Liver (tissue), 3 donors: ENCODE measurements around the gene HEMGN.

Experiments
- EGR1 ChIP-seq, 2 donors: IDR thresholded peaks; 2 replicates each; pipeline ENCODE4 v1.6.1; 2016 to 2018; ENCODE audit warnings: antibody characterized with exemption in 2 of 2, low read depth in 2 of 2
- GABPA ChIP-seq, 2 donors: IDR thresholded peaks in 1 of 2; conservative IDR thresholded peaks in 1 of 2; 2 replicates each; pipeline ENCODE4 v1.6.1; 2016; ENCODE audit warnings: antibody characterized with exemption in 2 of 2, mild to moderate bottlenecking in 1 of 2, moderate library complexity in 1 of 2
- RAD21 ChIP-seq, 2 donors: IDR thresholded peaks; 2 replicates each; pipeline ENCODE4 v1.6.1; 2016; ENCODE audit warnings: antibody characterized with exemption in 2 of 2, mild to moderate bottlenecking in 2 of 2
- RXRA ChIP-seq, 2 donors: IDR thresholded peaks; 2 replicates each; pipeline ENCODE4 v1.6.1; 2017 to 2018; ENCODE audit warnings: antibody characterized with exemption in 2 of 2, mild to moderate bottlenecking in 1 of 2
- SP1 ChIP-seq: IDR thresholded peaks from 2 replicates; pipeline ENCODE4 v1.6.1; 2018; ENCODE audit warnings: antibody characterized with exemption, mild to moderate bottlenecking
- TAF1 ChIP-seq: conservative IDR thresholded peaks from 2 replicates; pipeline ENCODE4 v1.6.1; 2016; ENCODE audit warnings: antibody characterized with exemption, mild to moderate bottlenecking
- YY1 ChIP-seq: IDR thresholded peaks from 2 replicates; pipeline ENCODE4 v1.6.1; 2016; ENCODE audit warnings: antibody characterized with exemption, mild to moderate bottlenecking
- TF ChIP-seq, protein P1 (sequence below): IDR thresholded peaks from 2 replicates; pipeline ENCODE4 v1.6.1; 2016; ENCODE audit warnings: antibody characterized with exemption
- TF ChIP-seq, protein P2 (sequence below): IDR thresholded peaks from 2 replicates; pipeline ENCODE4 v1.6.1; 2016; ENCODE audit warnings: antibody characterized with exemption, mild to moderate bottlenecking
- TF ChIP-seq, protein P3 (sequence below): fragments of 150-350 bp; IDR thresholded peaks from 2 replicates; pipeline ENCODE4 v1.5.1; 2017; ENCODE audit warnings: improper control_type of control experiment, low read depth, low read length; ENCODE audit not compliant: missing input control
- TF ChIP-seq, protein P4 (sequence below): IDR thresholded peaks from 2 replicates; pipeline ENCODE4 v1.6.1; 2016; ENCODE audit warnings: antibody characterized with exemption
- TF ChIP-seq, protein P5 (sequence below): IDR thresholded peaks from 2 replicates; pipeline ENCODE4 v1.6.1; 2016; ENCODE audit warnings: antibody characterized with exemption
- donor health status: healthy.
- donor health status: healthy.

DNA sequence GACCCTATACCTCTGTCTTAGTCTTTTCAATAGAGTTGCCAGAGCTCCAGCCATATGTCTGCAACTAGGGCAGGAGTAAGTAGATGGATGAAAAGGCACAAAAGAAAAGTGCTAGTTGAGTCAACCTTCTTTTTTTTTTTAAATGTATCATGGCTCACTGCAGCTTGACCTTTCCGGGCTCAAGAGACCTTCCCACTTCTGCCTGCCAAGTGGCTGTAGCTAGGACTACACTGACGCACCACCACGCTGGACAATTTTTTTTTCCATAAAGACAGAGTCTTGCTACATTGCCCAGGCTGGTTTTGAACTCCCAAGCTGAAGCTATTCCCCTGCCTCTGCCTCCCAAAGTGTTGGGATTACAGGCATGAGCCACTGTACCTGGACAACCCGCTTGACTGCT is 57.6 kb downstream of the HEMGN start:
- TF ChIP-seq, protein P1, sequence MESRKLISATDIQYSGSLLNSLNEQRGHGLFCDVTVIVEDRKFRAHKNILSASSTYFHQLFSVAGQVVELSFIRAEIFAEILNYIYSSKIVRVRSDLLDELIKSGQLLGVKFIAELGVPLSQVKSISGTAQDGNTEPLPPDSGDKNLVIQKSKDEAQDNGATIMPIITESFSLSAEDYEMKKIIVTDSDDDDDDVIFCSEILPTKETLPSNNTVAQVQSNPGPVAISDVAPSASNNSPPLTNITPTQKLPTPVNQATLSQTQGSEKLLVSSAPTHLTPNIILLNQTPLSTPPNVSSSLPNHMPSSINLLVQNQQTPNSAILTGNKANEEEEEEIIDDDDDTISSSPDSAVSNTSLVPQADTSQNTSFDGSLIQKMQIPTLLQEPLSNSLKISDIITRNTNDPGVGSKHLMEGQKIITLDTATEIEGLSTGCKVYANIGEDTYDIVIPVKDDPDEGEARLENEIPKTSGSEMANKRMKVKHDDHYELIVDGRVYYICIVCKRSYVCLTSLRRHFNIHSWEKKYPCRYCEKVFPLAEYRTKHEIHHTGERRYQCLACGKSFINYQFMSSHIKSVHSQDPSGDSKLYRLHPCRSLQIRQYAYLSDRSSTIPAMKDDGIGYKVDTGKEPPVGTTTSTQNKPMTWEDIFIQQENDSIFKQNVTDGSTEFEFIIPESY = no peak
- TF ChIP-seq, protein P2, sequence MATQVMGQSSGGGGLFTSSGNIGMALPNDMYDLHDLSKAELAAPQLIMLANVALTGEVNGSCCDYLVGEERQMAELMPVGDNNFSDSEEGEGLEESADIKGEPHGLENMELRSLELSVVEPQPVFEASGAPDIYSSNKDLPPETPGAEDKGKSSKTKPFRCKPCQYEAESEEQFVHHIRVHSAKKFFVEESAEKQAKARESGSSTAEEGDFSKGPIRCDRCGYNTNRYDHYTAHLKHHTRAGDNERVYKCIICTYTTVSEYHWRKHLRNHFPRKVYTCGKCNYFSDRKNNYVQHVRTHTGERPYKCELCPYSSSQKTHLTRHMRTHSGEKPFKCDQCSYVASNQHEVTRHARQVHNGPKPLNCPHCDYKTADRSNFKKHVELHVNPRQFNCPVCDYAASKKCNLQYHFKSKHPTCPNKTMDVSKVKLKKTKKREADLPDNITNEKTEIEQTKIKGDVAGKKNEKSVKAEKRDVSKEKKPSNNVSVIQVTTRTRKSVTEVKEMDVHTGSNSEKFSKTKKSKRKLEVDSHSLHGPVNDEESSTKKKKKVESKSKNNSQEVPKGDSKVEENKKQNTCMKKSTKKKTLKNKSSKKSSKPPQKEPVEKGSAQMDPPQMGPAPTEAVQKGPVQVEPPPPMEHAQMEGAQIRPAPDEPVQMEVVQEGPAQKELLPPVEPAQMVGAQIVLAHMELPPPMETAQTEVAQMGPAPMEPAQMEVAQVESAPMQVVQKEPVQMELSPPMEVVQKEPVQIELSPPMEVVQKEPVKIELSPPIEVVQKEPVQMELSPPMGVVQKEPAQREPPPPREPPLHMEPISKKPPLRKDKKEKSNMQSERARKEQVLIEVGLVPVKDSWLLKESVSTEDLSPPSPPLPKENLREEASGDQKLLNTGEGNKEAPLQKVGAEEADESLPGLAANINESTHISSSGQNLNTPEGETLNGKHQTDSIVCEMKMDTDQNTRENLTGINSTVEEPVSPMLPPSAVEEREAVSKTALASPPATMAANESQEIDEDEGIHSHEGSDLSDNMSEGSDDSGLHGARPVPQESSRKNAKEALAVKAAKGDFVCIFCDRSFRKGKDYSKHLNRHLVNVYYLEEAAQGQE = no peak
- TF ChIP-seq GABPA (IDR thresholded peaks at IDR 0.05 in 1 of 2, conservative IDR thresholded peaks at IDR 0.05 in 1 of 2) (no peak), TAF1 (no peak), YY1 (no peak), RAD21 (IDR thresholded peaks at IDR 0.05) (no peak), SP1 (no peak), RXRA (IDR thresholded peaks at IDR 0.05) (no peak), EGR1 (IDR thresholded peaks at IDR 0.05; ENCODE audit: low read depth in 2 of 2) (no peak)
- TF ChIP-seq, protein P3, sequence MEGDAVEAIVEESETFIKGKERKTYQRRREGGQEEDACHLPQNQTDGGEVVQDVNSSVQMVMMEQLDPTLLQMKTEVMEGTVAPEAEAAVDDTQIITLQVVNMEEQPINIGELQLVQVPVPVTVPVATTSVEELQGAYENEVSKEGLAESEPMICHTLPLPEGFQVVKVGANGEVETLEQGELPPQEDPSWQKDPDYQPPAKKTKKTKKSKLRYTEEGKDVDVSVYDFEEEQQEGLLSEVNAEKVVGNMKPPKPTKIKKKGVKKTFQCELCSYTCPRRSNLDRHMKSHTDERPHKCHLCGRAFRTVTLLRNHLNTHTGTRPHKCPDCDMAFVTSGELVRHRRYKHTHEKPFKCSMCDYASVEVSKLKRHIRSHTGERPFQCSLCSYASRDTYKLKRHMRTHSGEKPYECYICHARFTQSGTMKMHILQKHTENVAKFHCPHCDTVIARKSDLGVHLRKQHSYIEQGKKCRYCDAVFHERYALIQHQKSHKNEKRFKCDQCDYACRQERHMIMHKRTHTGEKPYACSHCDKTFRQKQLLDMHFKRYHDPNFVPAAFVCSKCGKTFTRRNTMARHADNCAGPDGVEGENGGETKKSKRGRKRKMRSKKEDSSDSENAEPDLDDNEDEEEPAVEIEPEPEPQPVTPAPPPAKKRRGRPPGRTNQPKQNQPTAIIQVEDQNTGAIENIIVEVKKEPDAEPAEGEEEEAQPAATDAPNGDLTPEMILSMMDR = no peak
- TF ChIP-seq, protein P4, sequence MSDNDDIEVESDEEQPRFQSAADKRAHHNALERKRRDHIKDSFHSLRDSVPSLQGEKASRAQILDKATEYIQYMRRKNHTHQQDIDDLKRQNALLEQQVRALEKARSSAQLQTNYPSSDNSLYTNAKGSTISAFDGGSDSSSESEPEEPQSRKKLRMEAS = no peak
- TF ChIP-seq, protein P5, sequence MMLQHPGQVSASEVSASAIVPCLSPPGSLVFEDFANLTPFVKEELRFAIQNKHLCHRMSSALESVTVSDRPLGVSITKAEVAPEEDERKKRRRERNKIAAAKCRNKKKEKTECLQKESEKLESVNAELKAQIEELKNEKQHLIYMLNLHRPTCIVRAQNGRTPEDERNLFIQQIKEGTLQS = no peak
